Testis (tissue), 2 donors: ENCODE results near the gene CMTM7.

Source experiments
- POLR2A ChIP-seq: fragments of 450-650 bp; IDR thresholded peaks from one replicate; pipeline ENCODE4 v1.6.1; 2017; ENCODE audit warnings: antibody characterized with exemption, mild to moderate bottlenecking, moderate library complexity
- TF ChIP-seq, protein P1 (sequence below), 3 experiments: fragments of 450-650 bp in 2 of 3; fragments of 200-600 bp in 1 of 3; sonication (generic) in 1 of 3; IDR thresholded peaks; one replicate each; pipeline ENCODE4 v1.5.1; 2016 to 2019; ENCODE audit warnings: antibody characterized with exemption in 3 of 3, mild to moderate bottlenecking in 2 of 3, moderate library complexity in 1 of 3

GRCh38 chr3:32448686-32449474 is 57.2 kb downstream of the CMTM7 start:
- TF ChIP-seq, protein P1, sequence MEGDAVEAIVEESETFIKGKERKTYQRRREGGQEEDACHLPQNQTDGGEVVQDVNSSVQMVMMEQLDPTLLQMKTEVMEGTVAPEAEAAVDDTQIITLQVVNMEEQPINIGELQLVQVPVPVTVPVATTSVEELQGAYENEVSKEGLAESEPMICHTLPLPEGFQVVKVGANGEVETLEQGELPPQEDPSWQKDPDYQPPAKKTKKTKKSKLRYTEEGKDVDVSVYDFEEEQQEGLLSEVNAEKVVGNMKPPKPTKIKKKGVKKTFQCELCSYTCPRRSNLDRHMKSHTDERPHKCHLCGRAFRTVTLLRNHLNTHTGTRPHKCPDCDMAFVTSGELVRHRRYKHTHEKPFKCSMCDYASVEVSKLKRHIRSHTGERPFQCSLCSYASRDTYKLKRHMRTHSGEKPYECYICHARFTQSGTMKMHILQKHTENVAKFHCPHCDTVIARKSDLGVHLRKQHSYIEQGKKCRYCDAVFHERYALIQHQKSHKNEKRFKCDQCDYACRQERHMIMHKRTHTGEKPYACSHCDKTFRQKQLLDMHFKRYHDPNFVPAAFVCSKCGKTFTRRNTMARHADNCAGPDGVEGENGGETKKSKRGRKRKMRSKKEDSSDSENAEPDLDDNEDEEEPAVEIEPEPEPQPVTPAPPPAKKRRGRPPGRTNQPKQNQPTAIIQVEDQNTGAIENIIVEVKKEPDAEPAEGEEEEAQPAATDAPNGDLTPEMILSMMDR (IDR thresholded peaks at IDR 0.05): no peak
- TF ChIP-seq POLR2A: no peak
